Smooth muscle cell of bladder (primary cell): ENCODE data around the gene SIGLEC8. TPM values are rescaled to one million over a fixed set of nuclear protein-coding genes. Genes with fewer than 3 reads are reported as not detected.

Experiments used
- total RNA-seq: library from RNA; depleted of rRNA; stranded (reverse); fragments of >200 nt; gene quantifications from 2 replicates; pipeline ENCODE4 v1.2.3, GENCODE V29; 2014

The SIGLEC8 gene
- not detected in 2 replicates for total RNA-seq

DNA sequence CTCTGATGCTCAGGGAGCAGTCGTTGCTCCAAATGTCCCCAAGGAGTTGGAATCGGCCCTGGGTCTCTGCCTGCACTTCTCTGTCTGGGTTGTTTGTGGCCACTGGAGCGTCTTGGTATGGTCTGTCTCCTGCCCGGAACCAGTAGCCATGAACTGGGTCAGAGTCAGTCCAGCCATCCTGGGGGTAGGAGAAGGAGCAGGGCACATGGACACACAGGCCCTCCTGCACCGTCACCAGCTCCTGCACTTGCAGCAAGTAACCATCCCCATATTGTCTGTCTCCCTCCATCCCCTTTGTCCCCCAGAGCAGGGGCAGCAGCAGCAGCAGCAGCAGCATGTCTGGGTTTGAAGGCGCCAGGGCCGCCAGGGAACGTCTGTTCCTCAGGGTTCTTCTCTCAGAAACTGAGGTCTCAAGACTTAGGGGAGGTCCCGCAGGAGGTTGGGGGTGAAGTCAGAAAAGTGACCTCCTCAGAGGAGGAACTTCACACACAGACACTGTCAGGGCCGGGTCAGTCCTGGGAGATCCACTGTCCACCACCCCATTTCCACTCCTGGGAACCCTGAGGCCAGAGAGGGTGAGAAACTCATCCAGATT, at the start of gene SIGLEC8:
Gene SIGLEC8, minus strand, starts transcription at position 404 of the 595 bp plus-strand sequence. Its CDS starts 67 bp downstream, at position 337.

GRCh38 chr19:51501594-51502263, 43.5 kb upstream of the SIGLEC8 start, which contains the start of gene SIGLEC12:
SIGLEC12 (minus strand) TSS chr19:51501800; CDS start chr19:51501733, 67 bp downstream.

GRCh38 chr19:51478381-51479234, 20.4 kb upstream of the SIGLEC8 start, which contains the start of gene CEACAM18:
CEACAM18 (plus strand) TSS chr19:51478539.

DNA sequence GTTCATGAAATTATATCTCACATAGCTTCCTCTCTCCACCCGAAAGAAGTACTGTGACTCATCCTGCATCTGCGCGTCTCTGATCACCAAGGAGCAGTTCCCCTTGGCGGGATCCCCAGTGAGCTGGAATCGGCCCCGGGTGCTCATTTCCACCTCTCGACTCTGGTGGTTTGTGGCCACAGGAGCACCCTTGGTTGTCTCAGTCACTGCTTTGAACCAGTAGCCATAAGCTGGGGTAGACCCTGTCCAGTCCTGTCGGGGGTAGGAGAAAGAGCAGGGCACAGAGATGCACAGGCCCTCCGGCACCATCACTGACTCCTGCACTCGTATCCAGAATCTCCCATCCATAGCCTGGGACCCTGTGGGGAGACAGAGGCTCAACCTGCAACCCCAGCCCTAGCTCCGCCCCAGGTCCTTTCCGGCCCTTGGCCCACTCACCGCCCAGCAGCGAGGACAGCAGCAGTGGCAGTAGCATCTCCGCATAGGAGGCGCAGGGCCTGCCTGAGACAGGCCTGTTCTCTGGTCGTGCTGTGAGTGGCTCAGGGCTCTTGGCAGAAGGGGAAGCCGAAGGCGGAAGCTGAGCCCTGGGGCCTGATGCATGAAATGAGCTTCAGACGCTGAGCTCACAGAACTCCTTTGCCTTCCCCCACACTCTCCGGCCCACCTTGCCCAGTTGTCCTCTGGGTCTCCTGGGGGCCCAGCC, 41.0 kb downstream of the SIGLEC8 start, which contains the start of gene SIGLEC10:
Gene SIGLEC10, minus strand, starts transcription at position 536 of the 703 bp plus-strand sequence. Its CDS starts 61 bp downstream, at position 475.

Other genes with a start within 250 kb of the SIGLEC8 start
- gene CD33, start 233.4 kb downstream of the SIGLEC8 start, total RNA-seq: not detected in 2 replicates
- not detected in 2 replicates for gene SIGLECL1, start 207.4 kb downstream of the SIGLEC8 start, total RNA-seq
- not detected in 2 replicates for gene IGLON5, start 146.8 kb downstream of the SIGLEC8 start, total RNA-seq
- gene VSIG10L, start 116.3 kb downstream of the SIGLEC8 start, total RNA-seq: 0.14 and 0.28 TPM in 2 replicates
- 189 and 194 TPM in 2 replicates for gene ETFB, start 92.1 kb downstream of the SIGLEC8 start, total RNA-seq
- 0.14 and 0.18 TPM in 2 replicates for gene CLDND2, start 89.5 kb downstream of the SIGLEC8 start, total RNA-seq
- not detected in 2 replicates for gene NKG7, start 85.8 kb downstream of the SIGLEC8 start, total RNA-seq
- not detected in 2 replicates for gene LIM2, start 70.5 kb downstream of the SIGLEC8 start, total RNA-seq
- not detected in 2 replicates for gene C19orf84, start 67.9 kb downstream of the SIGLEC8 start, total RNA-seq
- not detected in 2 replicates for gene SIGLEC10, start 40.8 kb downstream of the SIGLEC8 start, total RNA-seq
- not detected in 2 replicates for gene CEACAM18, start 20.1 kb upstream of the SIGLEC8 start, total RNA-seq
- not detected in 2 replicates for gene SIGLEC12, start 43.3 kb upstream of the SIGLEC8 start, total RNA-seq
- not detected in 2 replicates for gene SIGLEC6, start 73.2 kb upstream of the SIGLEC8 start, total RNA-seq
- 2.7 and 4.4 TPM in 2 replicates for gene ZNF175, start 112.8 kb upstream of the SIGLEC8 start, total RNA-seq
- not detected in 2 replicates for gene SIGLEC5, start 171.9 kb upstream of the SIGLEC8 start, total RNA-seq
- gene SIGLEC14, start 188.4 kb upstream of the SIGLEC8 start, total RNA-seq: not detected in 2 replicates
- 4.7 and 6.5 TPM in 2 replicates for gene SPACA6, start 234.9 kb upstream of the SIGLEC8 start, total RNA-seq